Right atrium auricular region (tissue), 2 donors: ENCODE data around the gene PRR33. TPM values are rescaled to one million over a fixed set of nuclear protein-coding genes. Genes with fewer than 3 reads are reported as not detected.
"Not testable (repeated sequence)": the region's sequence is repeated elsewhere in the genome, so short reads cannot be mapped to it uniquely, and the experiment has no call there.

ENCODE experiments used
- DNase-seq: peaks from one replicate; pipeline ENCODE4 v3.0.0-alpha.2; 2019; ENCODE audit warnings: low spot score
- H3K27ac ChIP-seq, 2 donors: fragments of 200-600 bp; sonication (generic); 1 replicate in 1 of 2; 2 replicates in 1 of 2; pipeline ENCODE4 v1.5.1; 2016 to 2019
- H3K27me3 ChIP-seq, 2 donors: fragments of 200-600 bp; sonication (generic); one replicate each; pipeline versions ENCODE4 v1.5.1 to v1.6.0; 2017 to 2019
- H3K36me3 ChIP-seq: fragments of 200-600 bp; sonication (generic); one replicate; pipeline ENCODE4 v1.5.1; 2016
- H3K4me1 ChIP-seq, 2 donors: fragments of 200-600 bp; sonication (generic); one replicate each; pipeline versions ENCODE4 v1.5.1 to v1.6.0; 2017 to 2019
- H3K4me3 ChIP-seq, 2 donors: fragments of 200-600 bp; sonication (generic); 1 replicate in 1 of 2; 2 replicates in 1 of 2; pipeline ENCODE4 v1.5.1; 2017 to 2019; ENCODE audit warnings: mild to moderate bottlenecking in 1 of 2, moderate library complexity in 1 of 2
- H3K9me3 ChIP-seq, 2 donors: fragments of 200-600 bp; sonication (generic); one replicate each; pipeline ENCODE4 v1.5.1; 2019
- total RNA-seq, 2 donors: library from RNA; depleted of rRNA; stranded (reverse); fragments of >200 nt; gene quantifications; one replicate each; pipeline ENCODE4 v1.1.0, GENCODE V29; 2016
- TF ChIP-seq, protein P1 (sequence below), 2 donors: fragments of 200-600 bp; sonication (generic); IDR thresholded peaks; one replicate each; pipeline ENCODE4 v1.5.1; 2019; ENCODE audit warnings: antibody characterized with exemption in 2 of 2

The PRR33 gene
- under 1 TPM in 1 of 2 donors, not detected in 1; 0.33 TPM for total RNA-seq

- Histone ChIP-seq H3K4me1 (peaks cover 0 to 6% of the 10 kb centered on the region in 2 donors), H3K27ac (no peak within 1 kb of the TSS), H3K4me3 (no peak within 1 kb of the TSS), H3K9me3 (no peaks in the 10 kb centered on the region), H3K27me3 (no peaks in the 10 kb centered on the region), H3K36me3 (peaks cover 5% of the 10 kb centered on the region)
- TF ChIP-seq, protein P1, sequence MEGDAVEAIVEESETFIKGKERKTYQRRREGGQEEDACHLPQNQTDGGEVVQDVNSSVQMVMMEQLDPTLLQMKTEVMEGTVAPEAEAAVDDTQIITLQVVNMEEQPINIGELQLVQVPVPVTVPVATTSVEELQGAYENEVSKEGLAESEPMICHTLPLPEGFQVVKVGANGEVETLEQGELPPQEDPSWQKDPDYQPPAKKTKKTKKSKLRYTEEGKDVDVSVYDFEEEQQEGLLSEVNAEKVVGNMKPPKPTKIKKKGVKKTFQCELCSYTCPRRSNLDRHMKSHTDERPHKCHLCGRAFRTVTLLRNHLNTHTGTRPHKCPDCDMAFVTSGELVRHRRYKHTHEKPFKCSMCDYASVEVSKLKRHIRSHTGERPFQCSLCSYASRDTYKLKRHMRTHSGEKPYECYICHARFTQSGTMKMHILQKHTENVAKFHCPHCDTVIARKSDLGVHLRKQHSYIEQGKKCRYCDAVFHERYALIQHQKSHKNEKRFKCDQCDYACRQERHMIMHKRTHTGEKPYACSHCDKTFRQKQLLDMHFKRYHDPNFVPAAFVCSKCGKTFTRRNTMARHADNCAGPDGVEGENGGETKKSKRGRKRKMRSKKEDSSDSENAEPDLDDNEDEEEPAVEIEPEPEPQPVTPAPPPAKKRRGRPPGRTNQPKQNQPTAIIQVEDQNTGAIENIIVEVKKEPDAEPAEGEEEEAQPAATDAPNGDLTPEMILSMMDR (IDR thresholded peaks at IDR 0.05) = no peak
- no peak for DNase-seq
Measured at GRCh38 chr11:1891831-1892115, at the start of gene PRR33. TSS of gene PRR33 (minus strand) at chr11:1891895. CDS start at chr11:1890584, 1,311 bp downstream.

DNA sequence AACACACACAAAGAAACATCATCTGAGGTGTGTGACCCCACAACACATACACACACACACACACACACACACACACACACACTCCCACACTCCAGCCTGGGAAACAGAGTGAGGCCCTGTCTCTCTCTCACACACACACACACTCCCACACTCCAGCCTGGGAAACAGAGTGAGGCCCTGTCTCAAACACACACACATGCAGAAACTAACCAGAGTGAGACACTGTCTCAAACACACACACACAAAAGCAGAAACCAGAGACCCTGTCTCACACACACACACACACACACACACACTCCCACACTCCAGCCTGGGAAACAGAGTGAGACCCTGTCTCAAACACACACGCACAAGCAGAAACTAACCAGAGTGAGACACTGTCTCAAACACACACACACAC, 48.1 kb upstream of the PRR33 start:
- H3K9me3 ChIP-seq, H3K36me3 ChIP-seq, H3K27ac ChIP-seq, DNase-seq, H3K27me3 ChIP-seq, H3K4me3 ChIP-seq: not testable (repeated sequence)
- H3K4me1 ChIP-seq = peaks cover 0 to 12% of the 10 kb centered on the region in 2 donors

- Histone ChIP-seq H3K4me3 (peak overlapping the region in 1 of 2 donors; percentile 3), H3K36me3 (no peaks in the 10 kb centered on the region), H3K27ac (peak overlapping the region in 1 of 2 donors; percentile 39), H3K4me1 (peaks cover 0 to 12% of the 10 kb centered on the region in 2 donors), H3K9me3 (no peaks in the 10 kb centered on the region), H3K27me3 (no peaks in the 10 kb centered on the region)
- TF ChIP-seq, protein P1 (IDR thresholded peaks at IDR 0.05) = no peak
- DNase-seq = no peak
Measured at GRCh38 chr11:1939006-1939625, 47.4 kb upstream of the PRR33 start.

GRCh38 chr11:1938343-1939005, 46.8 kb upstream of the PRR33 start:
- TF ChIP-seq, protein P1 (IDR thresholded peaks at IDR 0.05) = no peak
- H3K4me1 ChIP-seq = peaks cover 0 to 12% of the 10 kb centered on the region in 2 donors
- no peaks in the 10 kb centered on the region for H3K9me3 ChIP-seq
- DNase-seq = no peak
- H3K27ac ChIP-seq = peak overlapping the region in 1 of 2 donors; percentile 39
- no peaks in the 10 kb centered on the region for H3K27me3 ChIP-seq
- peak overlapping the region in 1 of 2 donors; percentile 3 for H3K4me3 ChIP-seq
- no peaks in the 10 kb centered on the region for H3K36me3 ChIP-seq

- no peak overlapping the region for H3K27ac ChIP-seq
- no peaks in the 10 kb centered on the region for H3K27me3 ChIP-seq
- no peaks in the 10 kb centered on the region for H3K9me3 ChIP-seq
- peaks cover 0 to 12% of the 10 kb centered on the region in 2 donors for H3K4me1 ChIP-seq
- no peaks in the 10 kb centered on the region for H3K36me3 ChIP-seq
- TF ChIP-seq, protein P1 (IDR thresholded peaks at IDR 0.05) = no peak
- H3K4me3 ChIP-seq = no peak overlapping the region
- DNase-seq = no peak
Measured at GRCh38 chr11:1937616-1938342, 46.1 kb upstream of the PRR33 start.
